ENCODE measurements around the gene ABCB1. TPM values are rescaled to one million over a fixed set of nuclear protein-coding genes. Genes with fewer than 3 reads are reported as not detected.

Gene ABCB1
- total RNA-seq, 1 donor from 2014 or later, result not detected

- peaks cover 8% of the 10 kb centered on the region for H3K4me1 Mint-ChIP-seq
- Histone ChIP-seq H4K20me1 (ENCODE audit: low read depth) (no peaks in the 10 kb centered on the region), H3K4me2 (no peak overlapping the region), H3K9me3 (ENCODE audit: low read depth) (no peaks in the 10 kb centered on the region), H3K36me3 (no peaks in the 10 kb centered on the region), H3K79me2 (ENCODE audit: low read depth) (no peaks in the 10 kb centered on the region), H3K27ac (no peak overlapping the region), H3K27me3 (no peaks in the 10 kb centered on the region), H3F3A (ENCODE audit: low read depth) (no peaks in the 10 kb centered on the region), H3K4me3 (no peak overlapping the region), H3K4me1 (peaks cover 3% of the 10 kb centered on the region), H3K9ac (no peak overlapping the region), H2AFZ (replicated peaks) (no peak overlapping the region)
- H3K27ac Mint-ChIP-seq, result no peak overlapping the region
- H3K36me3 Mint-ChIP-seq, result no peaks in the 10 kb centered on the region
- H3K9me3 Mint-ChIP-seq, result no peaks in the 10 kb centered on the region
- DNase-seq (ENCODE audit: low spot score), result no peak
- TF ChIP-seq CTCF (IDR thresholded peaks at IDR 0.05) (no peak), EZH2phosphoT487 (IDR thresholded peaks at IDR 0.05) (no peak), EZH2 (IDR thresholded peaks at IDR 0.05) (no peak)
- H3K4me3 Mint-ChIP-seq, result no peak overlapping the region
- no peaks in the 10 kb centered on the region for H3K27me3 Mint-ChIP-seq (ENCODE audit: insufficient read depth, low read depth)
Observed at GRCh38 chr7:87518735-87519134, 81.9 kb downstream of the ABCB1 start.

- no peaks in the 10 kb centered on the region for H3K36me3 Mint-ChIP-seq
- Histone ChIP-seq H3K4me1 (peaks cover 5% of the 10 kb centered on the region), H3K4me2 (no peak overlapping the region), H3K9me3 (ENCODE audit: low read depth) (no peaks in the 10 kb centered on the region), H3K27me3 (no peaks in the 10 kb centered on the region), H4K20me1 (ENCODE audit: low read depth) (no peaks in the 10 kb centered on the region), H2AFZ (replicated peaks) (no peak overlapping the region), H3F3A (ENCODE audit: low read depth) (no peaks in the 10 kb centered on the region), H3K4me3 (no peak overlapping the region), H3K36me3 (no peaks in the 10 kb centered on the region), H3K27ac (no peak overlapping the region), H3K9ac (no peak overlapping the region), H3K79me2 (ENCODE audit: low read depth) (no peaks in the 10 kb centered on the region)
- H3K4me1 Mint-ChIP-seq, result peaks cover 13% of the 10 kb centered on the region
- no peaks in the 10 kb centered on the region for H3K9me3 Mint-ChIP-seq
- no peak for TF ChIP-seq EZH2phosphoT487 (IDR thresholded peaks at IDR 0.05)
- no peak for TF ChIP-seq CTCF (IDR thresholded peaks at IDR 0.05)
- no peak for DNase-seq (ENCODE audit: low spot score)
- no peak overlapping the region for H3K4me3 Mint-ChIP-seq
- no peak overlapping the region for H3K27ac Mint-ChIP-seq
- H3K27me3 Mint-ChIP-seq (ENCODE audit: insufficient read depth, low read depth), result no peaks in the 10 kb centered on the region
Observed at GRCh38 chr7:87517891-87518290, 82.8 kb downstream of the ABCB1 start.

GRCh38 chr7:87517136-87517815, 83.4 kb downstream of the ABCB1 start:
- Histone ChIP-seq H3K9ac (no peak overlapping the region), H3K27ac (no peak overlapping the region), H3F3A (ENCODE audit: low read depth) (no peaks in the 10 kb centered on the region), H2AFZ (replicated peaks) (no peak overlapping the region), H4K20me1 (ENCODE audit: low read depth) (no peaks in the 10 kb centered on the region), H3K27me3 (no peaks in the 10 kb centered on the region), H3K4me3 (no peak overlapping the region), H3K36me3 (no peaks in the 10 kb centered on the region), H3K9me3 (ENCODE audit: low read depth) (no peaks in the 10 kb centered on the region), H3K4me1 (peaks cover 5% of the 10 kb centered on the region), H3K4me2 (no peak overlapping the region), H3K79me2 (ENCODE audit: low read depth) (no peaks in the 10 kb centered on the region)
- TF ChIP-seq EZH2 (IDR thresholded peaks at IDR 0.05) (no peak), EZH2phosphoT487 (IDR thresholded peaks at IDR 0.05) (no peak), CTCF (IDR thresholded peaks at IDR 0.05) (no peak)
- Mint-ChIP-seq H3K36me3 (no peaks in the 10 kb centered on the region), H3K27me3 (ENCODE audit: insufficient read depth, low read depth) (no peaks in the 10 kb centered on the region), H3K4me1 (peaks cover 13% of the 10 kb centered on the region), H3K27ac (no peak overlapping the region), H3K9me3 (no peaks in the 10 kb centered on the region), H3K4me3 (no peak overlapping the region)
- DNase-seq (ENCODE audit: low spot score), result no peak
